B cell (primary cell): ENCODE results near the gene DCUN1D5. TPM values are rescaled to one million over a fixed set of nuclear protein-coding genes. Genes with fewer than 3 reads are reported as not detected.

Experiments
- ATAC-seq: fragments of 200-7000 bp; cut with Tn5 transposase; one replicate; pipeline ENCODE4 v1.10.0; 2021; ENCODE audit warnings: low read depth, mild to moderate bottlenecking, moderate number of reproducible peaks, moderate library complexity
- CTCF ChIA-PET: fragments of 350-600 bp; sonication (Branson Sonifier 250); formaldehyde crosslinking; loops from one replicate; lab custom pipeline; 2021; ENCODE audit warnings: antibody characterized with exemption, inconsistent platforms; lab: Charles Lee
- POLR2A ChIA-PET: fragments of 350-600 bp; sonication (Branson Sonifier 250); formaldehyde crosslinking; loops from one replicate; lab custom pipeline; 2021; ENCODE audit warnings: antibody characterized with exemption; lab: Charles Lee
- DNase-seq: peaks from one replicate; pipeline ENCODE4 v3.0.0; 2013
- H2AFZ ChIP-seq: 2 replicates; pipeline ENCODE4 v1.6.1; 2012; ENCODE audit warnings: mild to moderate bottlenecking, low read depth, low read length; ENCODE audit not compliant: insufficient read depth, poor library complexity, severe bottlenecking
- H3K27ac ChIP-seq, 2 donors: 1 replicate in 1 of 2; 2 replicates in 1 of 2; pipeline ENCODE4 v1.5.1; 2012 to 2013; ENCODE audit warnings: low read length in 2 of 2, mild to moderate bottlenecking in 2 of 2, moderate library complexity in 1 of 2
- H3K27me3 ChIP-seq, 4 experiments: fragments of 200-600 bp in 1 of 4; sonication (generic) in 1 of 4; replicated peaks in 1 of 4; 1 replicate in 2 of 4; 2 replicates in 2 of 4; pipeline versions ENCODE4 v1.6.1 to v1.7.0; 2013 to 2016; ENCODE audit warnings: low read length in 3 of 4, mild to moderate bottlenecking in 2 of 4, mixed read lengths in 1 of 4, moderate library complexity in 1 of 4; ENCODE audit not compliant: insufficient read depth in 4 of 4, control insufficient read depth in 3 of 4; ENCODE audit errors: control extremely low read depth in 1 of 4
- H3K36me3 ChIP-seq, 2 experiments: replicated peaks in 1 of 2; 1 replicate in 1 of 2; 2 replicates in 1 of 2; pipeline versions ENCODE4 v1.6.1 to v1.7.1; 2013; ENCODE audit warnings: low read length in 1 of 2; ENCODE audit not compliant: insufficient read depth in 2 of 2, control insufficient read depth in 1 of 2; ENCODE audit errors: control extremely low read depth in 1 of 2, extremely low read depth in 1 of 2
- H3K4me1 ChIP-seq, 2 donors: fragments of 200-600 bp in 1 of 2; sonication (generic) in 1 of 2; 1 replicate in 1 of 2; 2 replicates in 1 of 2; pipeline versions ENCODE4 v1.5.1 to v1.6.1; 2013 to 2017; ENCODE audit warnings: low read length in 2 of 2; ENCODE audit not compliant: control insufficient read depth in 2 of 2, insufficient read depth in 2 of 2
- H3K4me2 ChIP-seq: replicated peaks from 2 replicates; pipeline ENCODE3; 2012; ENCODE audit warnings: mild to moderate bottlenecking, low read depth, low read length; ENCODE audit not compliant: poor library complexity, severe bottlenecking
- H3K4me3 ChIP-seq, 5 experiments: fragments of 200-600 bp in 1 of 5; sonication (generic) in 1 of 5; 1 replicate in 3 of 5; 2 replicates in 2 of 5; pipeline versions ENCODE4 v1.5.1 to v1.7.0; 2011 to 2016; ENCODE audit warnings: low read length in 4 of 5, mild to moderate bottlenecking in 4 of 5, low read depth in 2 of 5, control low read depth in 1 of 5, moderate library complexity in 1 of 5; ENCODE audit not compliant: insufficient read depth in 1 of 5; ENCODE audit errors: control extremely low read depth in 1 of 5, extremely low read depth in 1 of 5
- H3K79me2 ChIP-seq: fragments of 200-600 bp; sonication (generic); one replicate; pipeline ENCODE4 v1.6.0; 2016; ENCODE audit warnings: low read length; ENCODE audit not compliant: control insufficient read depth, insufficient read depth
- H3K9ac ChIP-seq: fragments of 200-600 bp; sonication (generic); 2 replicates; pipeline ENCODE4 v1.6.1; 2017; ENCODE audit warnings: mild to moderate bottlenecking, low read length, moderate library complexity
- H3K9me3 ChIP-seq, 3 donors: one replicate each; pipeline versions ENCODE4 v1.6.1 to v1.7.1; 2013; ENCODE audit warnings: low read length in 2 of 3; ENCODE audit not compliant: control insufficient read depth in 2 of 3, insufficient read depth in 1 of 3; ENCODE audit errors: control extremely low read depth in 1 of 3
- H4K20me1 ChIP-seq: 2 replicates; pipeline ENCODE4 v1.6.0; 2012; ENCODE audit warnings: mild to moderate bottlenecking, low read length; ENCODE audit not compliant: insufficient read depth, control insufficient read depth, poor library complexity, severe bottlenecking
- H3K27ac Mint-ChIP-seq: one replicate; pipeline ENCODE4 v1.8.0; 2021; ENCODE audit warnings: mixed read lengths
- H3K27me3 Mint-ChIP-seq: one replicate; pipeline ENCODE4 v1.8.0; 2021; ENCODE audit warnings: mixed read lengths
- H3K4me1 Mint-ChIP-seq: one replicate; pipeline ENCODE4 v1.8.0; 2021; ENCODE audit warnings: mixed read lengths
- H3K4me3 Mint-ChIP-seq: one replicate; pipeline ENCODE4 v1.8.0; 2021; ENCODE audit warnings: mixed read lengths
- H3K9me3 Mint-ChIP-seq: one replicate; pipeline ENCODE4 v1.8.0; 2022; ENCODE audit warnings: mixed read lengths; ENCODE audit not compliant: insufficient read depth
- CTCF ChIP-seq: fragments of 200-600 bp; IDR thresholded peaks from one replicate; pipeline ENCODE4 v1.8.0; 2022; ENCODE audit warnings: antibody characterized with exemption, mild to moderate bottlenecking
- EZH2 ChIP-seq: IDR thresholded peaks from 2 replicates; pipeline ENCODE4 v1.6.1; 2012; ENCODE audit warnings: borderline replicate concordance, low read depth, mild to moderate bottlenecking, moderate library complexity, low read length; ENCODE audit not compliant: insufficient read depth, poor library complexity, severe bottlenecking
- intact Hi-C: fragments of 100-400 bp; cut with micrococcal nuclease; formaldehyde crosslinking; loops from one replicate; pipeline ENCODE4 v1.10.0; 2022
- polyA plus RNA-seq: library from polyadenylated mRNA; depleted of rRNA; stranded (reverse); fragments of >200 nt; gene quantifications from 2 replicates; pipeline ENCODE4 v1.2.3, GENCODE V29; 2012
- total RNA-seq, 2 donors: library from RNA; stranded (reverse); fragments of 120-200 nt in 1 of 2; gene quantifications; 1 replicate in 1 of 2; 2 replicates in 1 of 2; pipeline versions ENCODE4 v1.2.3 to v1.2.4, GENCODE V29; 2013 to 2022

Gene DCUN1D5
- total and polyA plus RNA-seq, 2 donors (not counting 1 experiment from before 2014, with no cell fraction given): 11.9 to 14.2 TPM

- no peak overlapping the region for H3K9ac ChIP-seq
- DNase-seq: no peak
Observed at GRCh38 chr11:103047837-103048236, 44.1 kb downstream of the DCUN1D5 start.

More at GRCh38 chr11:103047837-103048236, 44.1 kb downstream of the DCUN1D5 start:
- H3K79me2 ChIP-seq: no peaks in the 10 kb centered on the region
- no peak overlapping the region for H3K4me2 ChIP-seq
- H3K27me3 ChIP-seq: peaks cover 0 to 4% (median under 1%) of the 10 kb centered on the region in 4 experiments
- Mint-ChIP-seq H3K27ac (no peak overlapping the region), H3K4me1 (no peaks in the 10 kb centered on the region), H3K4me3 (no peak overlapping the region), H3K27me3 (peaks cover 12% of the 10 kb centered on the region), H3K9me3 (no peaks in the 10 kb centered on the region)
- no peaks in the 10 kb centered on the region for H3K4me1 ChIP-seq
- no peak overlapping the region for H2AFZ ChIP-seq
- H3K36me3 ChIP-seq: no peaks in the 10 kb centered on the region
- H3K27ac ChIP-seq: no peak overlapping the region
- TF ChIP-seq EZH2: no peak
- no peak for TF ChIP-seq CTCF
- H3K4me3 ChIP-seq: no peak overlapping the region
- POLR2A ChIA-PET: no interaction called here
- H3K9me3 ChIP-seq: no peaks in the 10 kb centered on the region
- intact Hi-C loops: no loop called here
- CTCF ChIA-PET: interaction anchor here (1.6 kb wide), 1 partner anchor 11 kb away, joined by 3 read pairs; no protein-coding TSS in a partner anchor
- ATAC-seq: no peak
- no peaks in the 10 kb centered on the region for H4K20me1 ChIP-seq
